ENCODE measurements around the gene C10orf53. TPM values are rescaled to one million over a fixed set of nuclear protein-coding genes. Genes with fewer than 3 reads are reported as not detected.
A peak's percentile ranks its signal among the peaks of the same experiment; 100 is the strongest.

C10orf53 gene
- total RNA-seq, 1 experiment from 2014 or later = not detected

DNA sequence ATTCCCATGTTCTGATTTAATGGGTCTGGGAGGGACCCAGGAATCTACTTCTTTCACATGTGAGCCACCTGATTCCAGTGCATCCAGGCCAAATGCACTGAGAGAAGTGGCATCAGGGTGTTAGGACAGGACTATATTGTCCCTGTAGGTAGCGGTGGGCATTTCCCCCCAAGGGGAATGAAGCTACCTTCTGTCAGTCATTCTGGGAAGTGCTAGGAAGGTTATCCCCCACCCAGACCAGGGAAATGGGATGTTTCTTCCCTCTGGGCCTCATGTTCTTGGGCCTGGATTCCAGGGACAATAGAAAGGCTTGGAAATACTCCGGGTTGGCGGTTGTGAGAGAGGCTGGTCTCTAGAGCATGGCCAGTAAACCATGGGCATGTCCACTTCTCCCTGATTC lies 20.8 kb downstream of the C10orf53 start:
- no peak overlapping the region for H3K4me3 Mint-ChIP-seq (ENCODE audit: unreplicated experiment)
- peaks cover 7% of the 10 kb centered on the region for H3K27me3 Mint-ChIP-seq (ENCODE audit: insufficient read depth, unreplicated experiment)
- H3K36me3 Mint-ChIP-seq (ENCODE audit: insufficient read depth, unreplicated experiment) = no peaks in the 10 kb centered on the region
- no peaks in the 10 kb centered on the region for H3K9me3 Mint-ChIP-seq (ENCODE audit: unreplicated experiment)
- no peak overlapping the region for H3K27ac Mint-ChIP-seq (ENCODE audit: low read depth, unreplicated experiment)
- H3K4me1 Mint-ChIP-seq (ENCODE audit: insufficient read depth, unreplicated experiment) = no peaks in the 10 kb centered on the region
- ChIA-PET CTCF (interaction anchor here (0.6 to 1.0 kb wide), 4 partner anchors 9 to 91 kb away, joined by 3 to 4 read pairs (median 4); no protein-coding TSS in a partner anchor), POLR2A (no interaction called here)
- intact Hi-C loops (cut with micrococcal nuclease) = no loop called here
- no TSS peak for BruUV-seq (replicated peaks)
- no peak for DNase-seq (ENCODE audit: unreplicated experiment)
- TF ChIP-seq, protein P1, sequence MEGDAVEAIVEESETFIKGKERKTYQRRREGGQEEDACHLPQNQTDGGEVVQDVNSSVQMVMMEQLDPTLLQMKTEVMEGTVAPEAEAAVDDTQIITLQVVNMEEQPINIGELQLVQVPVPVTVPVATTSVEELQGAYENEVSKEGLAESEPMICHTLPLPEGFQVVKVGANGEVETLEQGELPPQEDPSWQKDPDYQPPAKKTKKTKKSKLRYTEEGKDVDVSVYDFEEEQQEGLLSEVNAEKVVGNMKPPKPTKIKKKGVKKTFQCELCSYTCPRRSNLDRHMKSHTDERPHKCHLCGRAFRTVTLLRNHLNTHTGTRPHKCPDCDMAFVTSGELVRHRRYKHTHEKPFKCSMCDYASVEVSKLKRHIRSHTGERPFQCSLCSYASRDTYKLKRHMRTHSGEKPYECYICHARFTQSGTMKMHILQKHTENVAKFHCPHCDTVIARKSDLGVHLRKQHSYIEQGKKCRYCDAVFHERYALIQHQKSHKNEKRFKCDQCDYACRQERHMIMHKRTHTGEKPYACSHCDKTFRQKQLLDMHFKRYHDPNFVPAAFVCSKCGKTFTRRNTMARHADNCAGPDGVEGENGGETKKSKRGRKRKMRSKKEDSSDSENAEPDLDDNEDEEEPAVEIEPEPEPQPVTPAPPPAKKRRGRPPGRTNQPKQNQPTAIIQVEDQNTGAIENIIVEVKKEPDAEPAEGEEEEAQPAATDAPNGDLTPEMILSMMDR (IDR thresholded peaks at IDR 0.05; ENCODE audit: unreplicated experiment) = no peak

DNA sequence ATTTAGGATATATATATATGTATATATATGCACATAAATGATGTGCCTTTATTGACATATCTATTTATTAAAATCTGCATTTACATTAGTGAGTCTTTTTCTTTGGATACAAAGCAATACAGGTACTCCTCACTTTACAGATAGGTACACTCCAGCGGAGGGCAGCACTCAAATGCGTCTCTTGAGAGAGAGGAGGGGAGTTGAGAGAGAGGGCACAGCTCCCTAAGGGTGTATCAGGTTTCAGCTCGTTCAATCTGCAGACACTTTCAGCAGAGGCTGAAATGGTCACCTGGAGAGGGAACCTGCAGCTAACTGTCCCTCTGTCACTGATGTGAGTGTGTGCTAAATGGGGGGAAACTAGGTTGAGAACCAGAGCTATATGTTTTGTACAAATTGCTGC lies 21.5 kb downstream of the C10orf53 start:
- Mint-ChIP-seq H3K36me3 (ENCODE audit: insufficient read depth, unreplicated experiment) (no peaks in the 10 kb centered on the region), H3K27ac (ENCODE audit: low read depth, unreplicated experiment) (no peak overlapping the region), H3K9me3 (ENCODE audit: unreplicated experiment) (no peaks in the 10 kb centered on the region), H3K27me3 (ENCODE audit: insufficient read depth, unreplicated experiment) (peaks cover 15% of the 10 kb centered on the region), H3K4me1 (ENCODE audit: insufficient read depth, unreplicated experiment) (no peaks in the 10 kb centered on the region), H3K4me3 (ENCODE audit: unreplicated experiment) (no peak overlapping the region)
- ChIA-PET POLR2A (no interaction called here), CTCF (interaction anchor here (0.9 kb wide), 1 partner anchor 11 kb away, joined by 3 read pairs; no protein-coding TSS in a partner anchor)
- intact Hi-C loops (cut with micrococcal nuclease) = no loop called here
- BruUV-seq (replicated peaks) = no TSS peak
- TF ChIP-seq, protein P1 (IDR thresholded peaks at IDR 0.05; ENCODE audit: unreplicated experiment) = no peak
- DNase-seq (ENCODE audit: unreplicated experiment) = peak; percentile 6

DNA sequence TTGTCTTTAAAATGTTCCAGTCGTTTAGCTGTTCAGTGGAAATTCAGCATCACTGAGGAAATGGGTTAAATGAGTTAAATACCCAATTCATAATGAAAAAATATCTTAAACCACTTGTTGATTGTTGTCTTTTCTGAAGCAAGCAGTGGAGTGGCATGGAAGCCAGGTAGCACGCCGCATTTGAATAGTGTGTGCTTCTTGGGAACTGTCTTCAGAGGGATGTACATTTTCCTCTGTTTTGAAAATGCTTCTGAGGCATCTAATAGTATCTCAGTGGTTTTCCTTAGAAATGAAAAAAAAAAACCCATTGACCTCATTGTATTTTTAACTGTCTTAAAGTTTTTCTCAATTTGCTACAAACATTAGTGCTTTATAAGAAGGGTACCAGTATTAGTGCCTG lies 28.1 kb downstream of the C10orf53 start:
- BruUV-seq (replicated peaks) = no TSS peak
- POLR2A ChIA-PET = interaction anchor here (0.6 kb wide), 1 partner anchor 605 kb away, joined by 3 read pairs; no protein-coding TSS in a partner anchor
- Mint-ChIP-seq H3K9me3 (ENCODE audit: unreplicated experiment) (no peaks in the 10 kb centered on the region), H3K36me3 (ENCODE audit: insufficient read depth, unreplicated experiment) (no peaks in the 10 kb centered on the region), H3K27ac (ENCODE audit: low read depth, unreplicated experiment) (no peak overlapping the region), H3K27me3 (ENCODE audit: insufficient read depth, unreplicated experiment) (peaks cover 59% of the 10 kb centered on the region), H3K4me1 (ENCODE audit: insufficient read depth, unreplicated experiment) (no peaks in the 10 kb centered on the region), H3K4me3 (ENCODE audit: unreplicated experiment) (no peak overlapping the region)
- intact Hi-C loops (cut with micrococcal nuclease) = no loop called here
- DNase-seq (ENCODE audit: unreplicated experiment) = no peak
- TF ChIP-seq, protein P1 (IDR thresholded peaks at IDR 0.05; ENCODE audit: unreplicated experiment) = no peak
- CTCF ChIA-PET = no interaction called here

DNA sequence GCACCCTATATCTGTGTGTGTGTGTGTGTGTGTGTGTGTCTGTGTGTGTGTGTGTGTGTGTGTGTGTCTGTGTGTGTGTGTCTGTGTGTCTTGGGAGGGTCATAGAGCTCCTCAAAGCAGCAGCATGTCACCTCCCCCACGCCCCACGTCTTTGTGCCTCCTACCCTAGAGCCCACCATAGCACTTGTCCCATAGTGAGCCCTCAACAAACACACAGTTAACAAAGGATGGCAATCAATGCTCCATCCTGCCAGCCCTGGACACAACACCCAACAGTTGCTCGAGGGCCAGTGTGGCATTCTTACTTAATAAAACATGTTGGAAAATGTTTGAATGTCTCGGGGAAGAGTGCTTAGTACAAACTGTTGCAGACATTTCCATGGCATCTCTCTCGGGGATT lies 30.5 kb downstream of the C10orf53 start:
- Mint-ChIP-seq H3K9me3 (ENCODE audit: unreplicated experiment) (no peaks in the 10 kb centered on the region), H3K27ac (ENCODE audit: low read depth, unreplicated experiment) (no peak overlapping the region), H3K36me3 (ENCODE audit: insufficient read depth, unreplicated experiment) (no peaks in the 10 kb centered on the region), H3K4me3 (ENCODE audit: unreplicated experiment) (no peak overlapping the region), H3K27me3 (ENCODE audit: insufficient read depth, unreplicated experiment) (peaks cover 54% of the 10 kb centered on the region), H3K4me1 (ENCODE audit: insufficient read depth, unreplicated experiment) (no peaks in the 10 kb centered on the region)
- TF ChIP-seq, protein P1 (IDR thresholded peaks at IDR 0.05; ENCODE audit: unreplicated experiment) = no peak
- DNase-seq (ENCODE audit: unreplicated experiment) = no peak
- no TSS peak for BruUV-seq (replicated peaks)
- intact Hi-C loops (cut with micrococcal nuclease) = no loop called here
- CTCF ChIA-PET = no interaction called here
- POLR2A ChIA-PET = no interaction called here

Data from MCF 10A (cell line).